Measurements from ENCODE around the gene TMX2. TPM values are rescaled to one million over a fixed set of nuclear protein-coding genes. Genes with fewer than 3 reads are reported as not detected.

TMX2 gene
- total RNA-seq, 4 donors from 2014 or later: 44.0 to 52.1 (median 50.0) TPM

- no peaks in the 10 kb centered on the region for H3K4me1 ChIP-seq
- H3K36me3 ChIP-seq: peaks cover 0 to 8% of the 10 kb centered on the region in 2 donors
- ATAC-seq: no peak
- no peak overlapping the region for H3K4me3 ChIP-seq
- H3K27ac ChIP-seq: no peak overlapping the region
- TF ChIP-seq POLR2A (IDR thresholded peaks at IDR 0.05) (no peak), CTCF (IDR thresholded peaks at IDR 0.05) (no peak), POLR2AphosphoS5 (IDR thresholded peaks at IDR 0.05) (no peak)
- H3K27me3 ChIP-seq: no peaks in the 10 kb centered on the region
- no peaks in the 10 kb centered on the region for H3K9me3 ChIP-seq
- WGBS, 2 donors (ENCODE audit: low coverage in 1 of 2): 67 to 93% methylated on average over 3 to 5 of the region's 7 CpGs
Observed at GRCh38 chr11:57728829-57729228, 16.4 kb downstream of the TMX2 start.

- Histone ChIP-seq H3K27ac (no peak overlapping the region), H3K4me3 (no peak overlapping the region), H3K9me3 (no peaks in the 10 kb centered on the region), H3K36me3 (peaks cover 0 to 11% of the 10 kb centered on the region in 2 donors), H3K4me1 (no peaks in the 10 kb centered on the region), H3K27me3 (no peaks in the 10 kb centered on the region)
- 86 to 87% methylated on average over 6 to 7 of the region's 7 CpGs for WGBS, 2 donors (ENCODE audit: low coverage in 1 of 2)
- ATAC-seq: no peak
- TF ChIP-seq CTCF (IDR thresholded peaks at IDR 0.05): no peak
Observed at GRCh38 chr11:57729479-57729878, 17.1 kb downstream of the TMX2 start.

GRCh38 chr11:57732661-57733060 is 20.3 kb downstream of the TMX2 start:
- peaks cover 0 to 31% of the 10 kb centered on the region in 2 donors for H3K36me3 ChIP-seq
- no CpG with 5 or more reads among the region's 1 CpG for WGBS, 2 donors (ENCODE audit: low coverage in 1 of 2)
- no peak overlapping the region for H3K27ac ChIP-seq
- no peak for ATAC-seq
- no peaks in the 10 kb centered on the region for H3K27me3 ChIP-seq
- no peak overlapping the region for H3K4me3 ChIP-seq
- H3K4me1 ChIP-seq: no peaks in the 10 kb centered on the region
- TF ChIP-seq POLR2A (IDR thresholded peaks at IDR 0.05): no peak
- no peak for TF ChIP-seq CTCF (IDR thresholded peaks at IDR 0.05)
- no peak for TF ChIP-seq POLR2AphosphoS5 (IDR thresholded peaks at IDR 0.05)
- no peak for TF ChIP-seq EP300 (IDR thresholded peaks at IDR 0.05)
- H3K9me3 ChIP-seq: no peaks in the 10 kb centered on the region

- H3K27me3 ChIP-seq: no peaks in the 10 kb centered on the region
- WGBS, 2 donors (ENCODE audit: low coverage in 1 of 2): 69% methylated on average over 3 of the region's 3 CpGs; no CpG with 5 or more reads in 1 of the 2 donors
- H3K4me1 ChIP-seq: peaks cover 0 to 6% (median 0%) of the 10 kb centered on the region in 3 donors
- H3K27ac ChIP-seq: no peak overlapping the region
- peaks cover 0 to 50% of the 10 kb centered on the region in 2 donors for H3K36me3 ChIP-seq
- ATAC-seq: no peak
- TF ChIP-seq POLR2AphosphoS5 (IDR thresholded peaks at IDR 0.05) (no peak), POLR2A (IDR thresholded peaks at IDR 0.05) (no peak), EP300 (IDR thresholded peaks at IDR 0.05) (no peak), CTCF (IDR thresholded peaks at IDR 0.05) (no peak)
- H3K4me3 ChIP-seq: no peak overlapping the region
- H3K9me3 ChIP-seq: no peaks in the 10 kb centered on the region
Observed at GRCh38 chr11:57735619-57736298, 23.4 kb downstream of the TMX2 start.

Measured in gastroesophageal sphincter (tissue), 4 donors.